ENCODE measurements around the gene CDCA8. TPM values are rescaled to one million over a fixed set of nuclear protein-coding genes. Genes with fewer than 3 reads are reported as not detected.

CDCA8 gene
- total RNA-seq, 1 donor from 2014 or later: 35.1 TPM

GRCh38 chr1:37703061-37703460, 10.7 kb downstream of the CDCA8 start:
- no peak for DNase-seq (ENCODE audit: extremely low spot score, unreplicated experiment)
- TF ChIP-seq, protein P1, sequence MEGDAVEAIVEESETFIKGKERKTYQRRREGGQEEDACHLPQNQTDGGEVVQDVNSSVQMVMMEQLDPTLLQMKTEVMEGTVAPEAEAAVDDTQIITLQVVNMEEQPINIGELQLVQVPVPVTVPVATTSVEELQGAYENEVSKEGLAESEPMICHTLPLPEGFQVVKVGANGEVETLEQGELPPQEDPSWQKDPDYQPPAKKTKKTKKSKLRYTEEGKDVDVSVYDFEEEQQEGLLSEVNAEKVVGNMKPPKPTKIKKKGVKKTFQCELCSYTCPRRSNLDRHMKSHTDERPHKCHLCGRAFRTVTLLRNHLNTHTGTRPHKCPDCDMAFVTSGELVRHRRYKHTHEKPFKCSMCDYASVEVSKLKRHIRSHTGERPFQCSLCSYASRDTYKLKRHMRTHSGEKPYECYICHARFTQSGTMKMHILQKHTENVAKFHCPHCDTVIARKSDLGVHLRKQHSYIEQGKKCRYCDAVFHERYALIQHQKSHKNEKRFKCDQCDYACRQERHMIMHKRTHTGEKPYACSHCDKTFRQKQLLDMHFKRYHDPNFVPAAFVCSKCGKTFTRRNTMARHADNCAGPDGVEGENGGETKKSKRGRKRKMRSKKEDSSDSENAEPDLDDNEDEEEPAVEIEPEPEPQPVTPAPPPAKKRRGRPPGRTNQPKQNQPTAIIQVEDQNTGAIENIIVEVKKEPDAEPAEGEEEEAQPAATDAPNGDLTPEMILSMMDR (conservative IDR thresholded peaks at IDR 0.05): no peak
- Mint-ChIP-seq H3K9me3 (no peaks in the 10 kb centered on the region), H3K36me3 (peaks cover 21% of the 10 kb centered on the region), H3K27ac (no peak overlapping the region), H3K27me3 (no peaks in the 10 kb centered on the region), H3K4me1 (ENCODE audit: unreplicated experiment) (no peaks in the 10 kb centered on the region), H3K4me3 (no peak overlapping the region)

GRCh38 chr1:37704966-37705365, 12.7 kb downstream of the CDCA8 start:
- no peaks in the 10 kb centered on the region for H3K27me3 Mint-ChIP-seq
- peaks cover 25% of the 10 kb centered on the region for H3K36me3 Mint-ChIP-seq
- no peaks in the 10 kb centered on the region for H3K9me3 Mint-ChIP-seq
- H3K27ac Mint-ChIP-seq: no peak overlapping the region
- H3K4me3 Mint-ChIP-seq: no peak overlapping the region
- TF ChIP-seq, protein P1 (conservative IDR thresholded peaks at IDR 0.05): no peak
- no peaks in the 10 kb centered on the region for H3K4me1 Mint-ChIP-seq (ENCODE audit: unreplicated experiment)
- no peak for DNase-seq (ENCODE audit: extremely low spot score, unreplicated experiment)

DNA sequence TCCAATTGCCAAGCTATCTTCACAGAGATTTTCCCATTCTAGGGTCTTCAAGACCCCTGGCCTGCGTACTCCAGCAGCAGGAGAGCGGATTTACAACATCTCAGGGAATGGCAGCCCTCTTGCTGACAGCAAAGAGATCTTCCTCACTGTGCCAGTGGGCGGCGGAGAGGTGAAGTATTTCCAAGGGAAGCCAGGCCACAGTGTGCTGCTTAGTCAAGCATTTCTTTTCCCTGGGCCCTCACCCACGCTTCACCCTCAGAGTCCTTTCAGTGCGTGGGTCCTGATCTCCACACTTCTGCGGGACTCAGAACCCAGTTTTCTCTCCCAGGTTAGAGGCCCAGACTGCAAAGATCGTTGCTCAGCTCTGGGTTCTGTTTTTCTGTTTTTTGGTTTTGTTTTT, 13.1 kb downstream of the CDCA8 start:
- Mint-ChIP-seq H3K27me3 (no peaks in the 10 kb centered on the region), H3K27ac (no peak overlapping the region), H3K36me3 (peaks cover 25% of the 10 kb centered on the region), H3K4me3 (no peak overlapping the region), H3K4me1 (ENCODE audit: unreplicated experiment) (no peaks in the 10 kb centered on the region), H3K9me3 (no peaks in the 10 kb centered on the region)
- TF ChIP-seq, protein P1 (conservative IDR thresholded peaks at IDR 0.05): no peak
- DNase-seq (ENCODE audit: extremely low spot score, unreplicated experiment): no peak

DNA sequence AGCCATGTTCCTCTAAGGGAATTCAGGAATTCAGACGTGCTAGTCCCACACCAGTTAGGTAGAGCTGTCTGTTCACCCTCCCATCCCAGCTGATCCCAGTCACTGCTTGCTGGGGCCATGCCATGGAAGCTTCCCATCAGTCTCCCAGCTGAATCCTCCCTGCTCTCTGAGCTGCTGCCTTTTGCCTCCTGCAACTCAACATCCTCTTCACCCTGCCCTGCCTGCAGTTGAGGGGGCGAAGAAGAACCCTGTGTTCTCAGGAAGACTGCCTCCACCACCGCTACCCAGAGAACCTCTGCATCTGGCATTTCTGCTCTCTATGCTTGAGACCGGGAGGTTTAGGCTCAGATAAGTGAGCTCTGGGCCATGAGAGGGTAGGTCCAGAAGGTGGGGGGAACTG, 16.2 kb downstream of the CDCA8 start:
- Mint-ChIP-seq H3K27me3 (no peaks in the 10 kb centered on the region), H3K36me3 (peaks cover 17% of the 10 kb centered on the region), H3K4me1 (ENCODE audit: unreplicated experiment) (no peaks in the 10 kb centered on the region), H3K9me3 (no peaks in the 10 kb centered on the region), H3K4me3 (no peak overlapping the region), H3K27ac (no peak overlapping the region)
- TF ChIP-seq, protein P1 (conservative IDR thresholded peaks at IDR 0.05): no peak
- no peak for DNase-seq (ENCODE audit: extremely low spot score, unreplicated experiment)

GRCh38 chr1:37714226-37714625, 21.9 kb downstream of the CDCA8 start:
- Mint-ChIP-seq H3K4me3 (no peak overlapping the region), H3K27ac (no peak overlapping the region), H3K4me1 (ENCODE audit: unreplicated experiment) (no peaks in the 10 kb centered on the region), H3K36me3 (peaks cover 5% of the 10 kb centered on the region), H3K9me3 (no peaks in the 10 kb centered on the region), H3K27me3 (peaks cover 6% of the 10 kb centered on the region)
- no peak for DNase-seq (ENCODE audit: extremely low spot score, unreplicated experiment)
- TF ChIP-seq, protein P1 (conservative IDR thresholded peaks at IDR 0.05): no peak

DNA sequence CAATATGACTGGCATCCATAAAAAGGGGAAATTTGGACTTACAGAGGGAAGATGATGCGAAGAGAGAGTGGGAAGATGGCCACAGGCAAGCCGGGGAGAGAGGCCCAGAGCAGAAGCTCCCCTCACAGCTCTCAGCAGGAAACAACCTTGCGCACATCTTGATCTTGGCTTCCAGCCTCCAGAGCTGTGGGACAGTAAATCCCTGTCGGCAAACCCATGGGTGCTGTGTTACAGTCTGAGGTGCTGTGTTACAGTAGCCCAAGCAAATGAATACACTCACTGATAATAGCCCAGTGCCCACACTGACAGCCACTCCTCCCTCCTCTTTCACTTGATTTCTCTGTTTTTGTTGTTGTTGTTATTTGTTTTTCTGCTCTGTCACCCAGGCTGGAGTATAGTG, 22.4 kb downstream of the CDCA8 start:
- DNase-seq (ENCODE audit: extremely low spot score, unreplicated experiment): no peak
- H3K9me3 Mint-ChIP-seq: no peaks in the 10 kb centered on the region
- TF ChIP-seq, protein P1 (conservative IDR thresholded peaks at IDR 0.05): no peak
- H3K36me3 Mint-ChIP-seq: no peaks in the 10 kb centered on the region
- no peak overlapping the region for H3K4me3 Mint-ChIP-seq
- no peaks in the 10 kb centered on the region for H3K4me1 Mint-ChIP-seq (ENCODE audit: unreplicated experiment)
- peaks cover 6% of the 10 kb centered on the region for H3K27me3 Mint-ChIP-seq
- H3K27ac Mint-ChIP-seq: no peak overlapping the region
